Sigmoid colon (tissue), 4 donors: Measurements from ENCODE around the gene GP1BA.

Source experiments
- CTCF ChIP-seq, 4 experiments: fragments of 450-650 bp in 3 of 4; fragments of 200-600 bp in 1 of 4; IDR thresholded peaks; one replicate each; pipeline ENCODE4 v1.5.1; 2016 to 2019; ENCODE audit warnings: antibody characterized with exemption in 4 of 4, mild to moderate bottlenecking in 3 of 4, moderate library complexity in 2 of 4
- POLR2A ChIP-seq, 2 donors: fragments of 450-650 bp; IDR thresholded peaks; one replicate each; pipeline ENCODE4 v1.6.1; 2016; ENCODE audit warnings: antibody characterized with exemption in 2 of 2, mild to moderate bottlenecking in 2 of 2, moderate library complexity in 2 of 2
- POLR2AphosphoS5 ChIP-seq, 4 donors: sonication (generic); formaldehyde crosslinking; IDR thresholded peaks; one replicate each; pipeline ENCODE4 v1.6.1; 2017; ENCODE audit warnings: antibody characterized with exemption in 4 of 4

GRCh38 chr17:4958102-4958501, 26.0 kb downstream of the GP1BA start:
- TF ChIP-seq POLR2A (IDR thresholded peaks at IDR 0.05) (no peak), CTCF (IDR thresholded peaks at IDR 0.05) (no peak), POLR2AphosphoS5 (IDR thresholded peaks at IDR 0.05) (no peak)
